Stimulated activated CD8-positive, alpha-beta memory T cell treated with anti-CD3 and anti-CD28 coated beads, Interleukin-12 subunit alpha, Interleukin-12 subunit beta, amount 100 ng/mL, for 1 hour (primary cell): ENCODE results near the gene LCA5L.
"Not testable (repeated sequence)": the region's sequence is repeated elsewhere in the genome, so short reads cannot be mapped to it uniquely, and the experiment has no call there.

Experiments
- DNase-seq: peaks from one replicate; pipeline ENCODE4 v3.0.0-alpha.2; 2020; ENCODE audit warnings: low read depth

LCA5L gene

DNA sequence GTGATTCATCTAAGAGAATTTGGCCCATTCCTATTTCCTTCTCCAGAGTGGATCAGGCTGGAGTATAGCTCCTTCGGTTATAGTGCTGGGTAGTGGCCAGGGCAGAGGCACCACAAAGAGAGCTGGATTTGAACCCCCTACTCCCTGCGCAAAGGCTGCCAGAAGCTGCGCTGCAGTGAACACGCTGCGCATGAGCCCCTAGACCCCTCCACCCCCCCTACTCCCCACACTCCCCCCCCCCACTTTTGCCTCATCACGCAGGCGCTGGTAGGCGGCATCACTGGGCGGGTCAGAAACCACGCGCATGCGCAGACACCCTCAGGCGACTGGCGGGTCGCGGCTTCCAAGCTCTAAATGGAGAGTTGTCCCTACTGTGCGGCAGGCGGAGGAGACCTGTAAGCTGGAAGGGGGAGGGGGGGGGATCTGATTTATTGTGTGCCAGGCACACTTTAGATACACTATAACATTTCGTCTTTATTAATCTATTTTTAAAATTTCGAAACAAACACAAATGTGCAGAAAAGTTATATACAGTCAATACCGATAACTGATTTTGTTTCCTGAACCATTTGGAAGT lies 58.0 kb downstream of the LCA5L start:
- peak; percentile 84 for DNase-seq

DNA sequence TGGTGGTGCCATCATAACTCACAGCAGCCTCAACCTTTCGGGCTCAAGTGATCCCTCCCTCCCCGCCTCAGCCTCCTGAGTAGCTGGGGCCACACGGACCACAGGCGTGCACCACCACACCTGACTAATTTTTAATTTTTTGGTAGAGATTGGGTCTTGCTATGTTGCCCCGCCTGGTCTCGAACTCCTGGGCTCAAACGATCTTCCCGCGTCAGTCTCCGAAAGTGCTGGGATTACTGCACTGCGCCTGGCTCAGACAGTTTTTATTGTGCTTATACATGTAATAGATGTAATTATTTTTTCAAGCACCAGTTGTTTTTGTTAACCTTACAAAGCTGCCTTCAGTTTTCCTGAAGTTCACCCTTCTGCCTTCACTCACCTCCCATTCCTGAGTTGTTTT lies 58.7 kb downstream of the LCA5L start:
- no peak for DNase-seq

DNA sequence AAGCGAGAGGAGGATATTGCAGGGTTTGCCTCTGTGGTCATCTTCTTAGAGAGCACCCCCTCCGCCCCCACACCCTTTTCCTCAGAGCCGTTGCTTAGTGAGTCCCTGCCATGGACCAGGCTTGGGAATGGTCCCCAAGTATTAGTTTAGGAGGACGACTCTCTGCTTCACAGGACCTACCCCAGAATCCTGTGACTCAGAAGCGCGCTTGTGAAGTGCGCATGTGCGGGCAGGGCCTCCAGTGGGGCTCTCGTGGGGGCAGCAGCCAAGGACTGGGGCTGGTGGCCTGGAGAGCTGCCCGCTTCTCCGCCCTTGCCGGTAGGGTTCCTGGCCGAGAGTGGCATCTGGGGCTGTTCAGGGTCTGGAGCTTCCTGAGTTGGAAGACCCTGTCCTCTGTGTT lies 59.4 kb downstream of the LCA5L start:
- no peak for DNase-seq

GRCh38 chr21:39385299-39386145 lies 60.1 kb downstream of the LCA5L start:
- peak; percentile 30 for DNase-seq

- DNase-seq: no peak
These were observed 60.8 kb downstream of the LCA5L start for GRCh38 chr21:39384674-39385298.

GRCh38 chr21:39382096-39382495 lies 63.5 kb downstream of the LCA5L start:
- DNase-seq: not testable (repeated sequence)

GRCh38 chr21:39381009-39381408 lies 64.6 kb downstream of the LCA5L start:
- no peak for DNase-seq

DNA sequence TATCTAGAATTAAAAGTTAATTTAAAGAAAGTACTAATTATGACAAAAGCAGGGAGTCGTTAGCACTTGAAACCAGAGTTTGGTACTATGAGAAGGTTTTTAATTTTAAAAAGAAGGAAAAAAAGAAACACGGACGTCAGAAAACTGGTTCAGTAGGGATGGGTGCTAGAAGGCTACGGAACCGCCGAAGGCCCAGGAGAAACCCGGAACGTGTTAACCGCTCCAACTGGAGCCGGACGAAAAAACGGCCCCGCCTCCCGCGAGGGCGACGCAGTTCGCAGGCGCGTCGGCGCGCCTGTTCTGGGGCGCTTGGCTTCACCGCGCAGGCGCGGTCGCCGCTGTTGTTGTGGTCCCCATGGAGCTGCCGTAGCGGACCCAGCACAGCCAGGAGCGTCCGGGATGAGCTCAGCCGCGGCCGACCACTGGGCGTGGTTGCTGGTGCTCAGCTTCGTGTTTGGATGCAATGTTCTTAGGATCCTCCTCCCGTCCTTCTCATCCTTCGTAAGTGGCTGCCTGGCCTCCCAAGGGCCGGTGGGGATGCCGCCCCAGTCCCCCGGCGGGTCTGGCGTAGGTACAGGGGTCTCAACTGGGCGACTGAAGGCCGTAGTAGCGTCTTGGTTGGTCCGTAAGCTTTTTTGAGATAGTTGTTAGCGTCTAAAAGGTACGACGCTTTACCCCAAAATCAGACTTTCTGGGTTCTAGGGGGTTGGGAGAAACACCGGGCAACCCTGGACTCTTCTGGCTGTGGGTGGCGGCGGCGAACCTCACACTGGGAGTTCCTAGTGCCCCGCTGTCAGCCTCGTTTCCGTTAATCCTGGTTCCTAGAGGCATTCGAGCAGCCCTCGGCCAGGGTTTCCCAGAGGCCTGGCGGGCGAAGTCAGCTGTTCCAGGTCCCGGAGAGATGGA lies 65.3 kb downstream of the LCA5L start:
- peak; percentile 79 for DNase-seq

- no peak for DNase-seq
These were observed 68.0 kb downstream of the LCA5L start for GRCh38 chr21:39377444-39378050.

- DNase-seq: no peak
These were observed 70.1 kb downstream of the LCA5L start for GRCh38 chr21:39375446-39375845.

- no peak for DNase-seq
These were observed 71.5 kb downstream of the LCA5L start for GRCh38 chr21:39374046-39374445.

DNA sequence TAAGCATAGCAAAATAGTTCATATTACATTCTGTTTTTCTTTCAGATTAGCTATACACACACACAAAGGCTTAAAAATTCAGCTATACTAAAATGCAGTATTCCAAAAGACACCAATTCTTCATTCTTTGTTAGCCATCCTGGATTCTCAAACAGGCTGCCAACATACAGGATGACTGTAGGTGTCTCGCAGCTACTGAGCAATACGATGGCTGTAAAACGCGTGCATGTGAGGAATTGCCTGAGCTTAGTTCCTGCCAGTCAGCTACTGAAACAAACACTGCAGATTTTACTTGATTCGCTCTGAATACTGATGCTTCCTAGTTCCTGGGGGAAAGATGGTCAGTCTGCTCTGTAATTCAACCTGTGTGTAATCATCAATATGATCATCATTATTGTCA lies 71.9 kb downstream of the LCA5L start:
- no peak for DNase-seq

GRCh38 chr21:39369896-39370288 lies 75.7 kb downstream of the LCA5L start:
- DNase-seq: not testable (repeated sequence)

GRCh38 chr21:39367783-39368182 lies 77.8 kb downstream of the LCA5L start:
- DNase-seq: no peak

DNA sequence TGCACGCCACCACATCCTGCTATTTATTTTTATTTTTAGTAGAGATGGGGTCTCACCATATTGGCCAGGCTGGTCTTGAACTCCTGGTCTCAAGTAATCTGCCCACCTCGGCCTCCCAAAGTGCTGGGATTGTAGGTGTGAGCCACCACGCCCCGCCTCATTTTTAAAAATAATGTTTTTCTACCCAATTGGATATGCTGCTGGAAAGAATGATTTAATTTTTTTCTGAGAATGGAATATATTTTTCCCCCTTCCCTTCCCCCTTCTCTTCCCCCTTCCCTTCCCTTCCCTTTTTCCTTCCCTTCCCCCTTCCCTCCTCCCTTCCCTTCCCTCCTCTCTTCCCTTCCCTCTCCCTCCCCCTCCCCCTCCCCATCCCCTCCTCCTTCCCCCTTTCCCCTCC lies 79.0 kb downstream of the LCA5L start:
- no peak for DNase-seq

DNA sequence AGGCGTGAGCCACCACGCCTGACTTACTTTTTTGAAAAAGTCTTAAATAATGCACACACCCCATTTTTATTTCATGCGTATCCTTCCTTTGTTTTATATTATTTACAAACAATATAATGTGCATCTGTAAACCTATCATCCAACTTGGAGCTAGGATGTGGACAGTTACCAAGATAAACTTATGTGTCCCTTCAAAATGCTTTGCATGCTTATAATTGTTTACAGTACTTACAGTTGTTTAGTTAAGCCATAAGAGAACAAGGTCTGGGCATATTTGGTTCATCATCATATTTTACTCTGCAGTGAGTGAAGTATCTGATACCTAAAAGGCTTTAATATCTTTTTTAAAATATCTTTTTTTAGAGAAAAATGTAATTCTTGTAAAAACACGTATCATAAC lies 80.6 kb downstream of the LCA5L start:
- DNase-seq: no peak

DNA sequence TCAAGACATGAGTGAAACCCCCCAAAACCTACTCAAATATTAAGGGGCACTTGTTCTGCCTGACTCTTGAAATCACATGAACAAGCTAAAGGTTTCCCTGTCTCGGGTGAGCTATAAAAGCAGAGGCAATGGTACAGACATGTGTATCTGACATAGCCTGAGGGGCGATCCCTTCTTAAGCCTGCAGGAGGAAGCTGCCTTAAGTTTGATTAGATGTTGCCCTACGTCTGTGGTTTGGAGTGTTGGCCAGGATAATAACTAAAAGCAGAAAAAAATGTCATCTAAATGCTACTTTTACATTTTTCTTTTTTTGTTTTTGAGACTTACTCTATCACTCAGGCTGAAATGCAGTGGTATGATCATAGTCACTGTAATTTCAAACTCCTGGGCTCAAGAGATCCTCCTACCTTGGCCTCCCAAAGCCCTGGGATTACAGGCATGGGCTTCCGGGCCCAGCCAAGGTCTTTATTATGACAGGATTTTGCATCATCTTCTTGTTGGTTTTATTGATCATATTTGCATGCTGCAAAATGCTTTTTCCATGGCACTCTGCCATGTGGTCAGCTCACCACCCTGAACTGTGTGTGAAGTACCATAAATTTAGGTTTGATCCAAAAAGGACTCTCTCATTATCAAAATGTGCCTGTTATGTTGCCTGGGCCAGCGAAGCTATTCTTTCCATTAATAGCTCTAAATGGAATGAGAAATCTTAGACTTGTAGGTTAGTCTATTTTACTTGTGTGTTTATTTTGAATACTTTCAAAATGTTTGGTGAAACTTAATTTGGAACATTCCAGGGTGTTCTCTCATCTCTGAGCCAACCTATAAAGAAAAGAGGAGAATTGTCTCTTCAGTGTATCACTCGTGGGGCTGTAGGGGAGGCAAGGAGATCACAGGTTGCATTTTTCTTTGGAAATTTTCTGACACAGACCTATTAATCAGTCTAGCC lies 81.7 kb downstream of the LCA5L start:
- DNase-seq: no peak

GRCh38 chr21:39362733-39363132 lies 82.8 kb downstream of the LCA5L start:
- DNase-seq: no peak

DNA sequence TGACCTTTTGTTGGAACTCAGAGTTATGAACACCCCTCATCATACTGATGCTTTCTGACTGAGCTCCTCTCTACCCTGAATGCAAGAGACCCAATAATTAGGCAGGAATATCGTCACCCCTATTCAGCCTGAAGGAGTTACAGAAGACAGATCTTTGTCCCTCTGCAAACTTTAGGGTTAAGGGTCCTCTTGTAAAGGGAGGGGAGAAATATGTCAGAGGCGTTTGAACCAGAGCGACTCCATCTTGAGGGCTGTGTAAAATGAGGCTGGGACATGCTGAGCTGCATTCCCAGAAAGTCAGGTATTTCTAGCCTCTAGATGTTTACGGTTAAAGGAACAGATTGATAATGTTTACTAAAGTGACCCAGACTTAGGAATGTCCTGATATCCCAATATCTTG lies 86.2 kb downstream of the LCA5L start:
- DNase-seq: no peak
